DND-41 (cell line): ENCODE measurements around the gene ZDHHC22.

Experiments used
- ATAC-seq: fragments of 200-7000 bp; cut with Tn5 transposase; 3 replicates; pipeline ENCODE4 v1.9.1; 2021; ENCODE audit warnings: low read depth; ENCODE audit not compliant: insufficient read depth
- DNase-seq: peaks from one replicate; pipeline ENCODE4 v3.0.0-alpha.2; 2020
- H2AFZ ChIP-seq: 2 replicates; pipeline ENCODE4 v1.6.0; 2012; ENCODE audit warnings: low read depth, low read length
- H3K27ac ChIP-seq: 2 replicates; pipeline ENCODE4 v1.5.1; 2012; ENCODE audit warnings: low read length, inconsistent platforms
- H3K27me3 ChIP-seq: fragments of 200-600 bp; sonication (generic); 2 replicates; pipeline ENCODE4 v1.6.0; 2012; ENCODE audit warnings: low read length, mild to moderate bottlenecking, inconsistent platforms; ENCODE audit not compliant: insufficient read depth, poor library complexity
- H3K36me3 ChIP-seq: 2 replicates; pipeline ENCODE4 v1.5.1; 2012; ENCODE audit warnings: low read length, inconsistent platforms; ENCODE audit not compliant: insufficient read depth
- H3K4me1 ChIP-seq: 2 replicates; pipeline ENCODE4 v1.5.1; 2012; ENCODE audit warnings: mild to moderate bottlenecking, low read length; ENCODE audit not compliant: insufficient read depth
- H3K4me2 ChIP-seq: 2 replicates; pipeline ENCODE4 v1.6.0; 2012; ENCODE audit warnings: mild to moderate bottlenecking, moderate library complexity, low read length, inconsistent platforms; ENCODE audit not compliant: insufficient read depth
- H3K4me3 ChIP-seq, 2 experiments: fragments of 200-600 bp in 1 of 2; shearing (Covaris generic) in 1 of 2; 2 replicates each; pipeline ENCODE4 v1.5.1; 2012 to 2016; ENCODE audit warnings: inconsistent platforms in 2 of 2, low read length in 2 of 2, mild to moderate bottlenecking in 2 of 2, low read depth in 1 of 2, moderate library complexity in 1 of 2
- H3K79me2 ChIP-seq: 2 replicates; pipeline ENCODE4 v1.6.0; 2012; ENCODE audit warnings: low read length, inconsistent platforms; ENCODE audit not compliant: insufficient read depth
- H3K9ac ChIP-seq: 2 replicates; pipeline ENCODE4 v1.6.0; 2012; ENCODE audit warnings: low read depth, mild to moderate bottlenecking, inconsistent platforms, low read length, moderate library complexity
- H3K9me3 ChIP-seq: 2 replicates; pipeline ENCODE4 v1.5.1; 2012; ENCODE audit warnings: low read length, moderate library complexity, mild to moderate bottlenecking, inconsistent platforms; ENCODE audit not compliant: insufficient read depth, severe bottlenecking
- H4K20me1 ChIP-seq: 2 replicates; pipeline ENCODE4 v1.6.0; 2012; ENCODE audit warnings: low read length; ENCODE audit not compliant: insufficient read depth
- EZH2 ChIP-seq: IDR thresholded peaks from 3 replicates; pipeline ENCODE4 v1.6.1; 2012; ENCODE audit warnings: borderline replicate concordance, low read depth, mild to moderate bottlenecking, moderate library complexity, low read length, inconsistent platforms; ENCODE audit not compliant: severe bottlenecking
- TF ChIP-seq, protein P1 (sequence below): IDR thresholded peaks from 2 replicates; pipeline ENCODE4 v1.5.1; 2012; ENCODE audit warnings: borderline replicate concordance, low read length, moderate library complexity, mild to moderate bottlenecking; ENCODE audit not compliant: poor library complexity, severe bottlenecking; ENCODE audit errors: extremely low read depth

ZDHHC22 gene

DNA sequence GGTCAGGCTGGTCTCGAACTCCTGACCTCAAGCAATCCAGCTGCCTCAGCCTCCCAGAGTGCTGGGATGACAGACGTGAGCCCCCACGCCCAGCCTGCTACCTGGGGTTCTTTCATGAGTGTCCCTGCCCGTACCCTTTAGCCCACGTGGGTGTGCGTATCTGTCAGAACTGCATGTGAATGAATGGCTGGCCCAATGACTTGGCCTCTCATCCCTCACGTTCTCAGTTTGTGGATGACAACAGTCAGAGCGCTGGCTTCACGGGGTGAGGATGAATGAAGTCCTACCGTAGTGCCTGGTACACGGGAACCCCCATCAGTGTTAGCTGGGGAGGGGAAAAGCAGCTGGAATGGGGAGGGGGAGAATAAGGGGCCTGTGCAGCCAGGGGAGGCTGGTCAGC is 16.1 kb upstream of the ZDHHC22 start:
- H3K4me3 ChIP-seq = no peak overlapping the region
- ATAC-seq (no peak), DNase-seq (no peak)
- H4K20me1 ChIP-seq = no peaks in the 10 kb centered on the region
- H3K9me3 ChIP-seq = no peaks in the 10 kb centered on the region
- H3K27me3 ChIP-seq = peaks cover 8% of the 10 kb centered on the region
- no peaks in the 10 kb centered on the region for H3K36me3 ChIP-seq
- no peak overlapping the region for H3K9ac ChIP-seq
- H2AFZ ChIP-seq = no peak overlapping the region
- TF ChIP-seq, protein P1, sequence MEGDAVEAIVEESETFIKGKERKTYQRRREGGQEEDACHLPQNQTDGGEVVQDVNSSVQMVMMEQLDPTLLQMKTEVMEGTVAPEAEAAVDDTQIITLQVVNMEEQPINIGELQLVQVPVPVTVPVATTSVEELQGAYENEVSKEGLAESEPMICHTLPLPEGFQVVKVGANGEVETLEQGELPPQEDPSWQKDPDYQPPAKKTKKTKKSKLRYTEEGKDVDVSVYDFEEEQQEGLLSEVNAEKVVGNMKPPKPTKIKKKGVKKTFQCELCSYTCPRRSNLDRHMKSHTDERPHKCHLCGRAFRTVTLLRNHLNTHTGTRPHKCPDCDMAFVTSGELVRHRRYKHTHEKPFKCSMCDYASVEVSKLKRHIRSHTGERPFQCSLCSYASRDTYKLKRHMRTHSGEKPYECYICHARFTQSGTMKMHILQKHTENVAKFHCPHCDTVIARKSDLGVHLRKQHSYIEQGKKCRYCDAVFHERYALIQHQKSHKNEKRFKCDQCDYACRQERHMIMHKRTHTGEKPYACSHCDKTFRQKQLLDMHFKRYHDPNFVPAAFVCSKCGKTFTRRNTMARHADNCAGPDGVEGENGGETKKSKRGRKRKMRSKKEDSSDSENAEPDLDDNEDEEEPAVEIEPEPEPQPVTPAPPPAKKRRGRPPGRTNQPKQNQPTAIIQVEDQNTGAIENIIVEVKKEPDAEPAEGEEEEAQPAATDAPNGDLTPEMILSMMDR = no peak
- TF ChIP-seq EZH2 = no peak
- no peaks in the 10 kb centered on the region for H3K4me1 ChIP-seq
- no peak overlapping the region for H3K27ac ChIP-seq
- no peaks in the 10 kb centered on the region for H3K79me2 ChIP-seq
- no peak overlapping the region for H3K4me2 ChIP-seq

DNA sequence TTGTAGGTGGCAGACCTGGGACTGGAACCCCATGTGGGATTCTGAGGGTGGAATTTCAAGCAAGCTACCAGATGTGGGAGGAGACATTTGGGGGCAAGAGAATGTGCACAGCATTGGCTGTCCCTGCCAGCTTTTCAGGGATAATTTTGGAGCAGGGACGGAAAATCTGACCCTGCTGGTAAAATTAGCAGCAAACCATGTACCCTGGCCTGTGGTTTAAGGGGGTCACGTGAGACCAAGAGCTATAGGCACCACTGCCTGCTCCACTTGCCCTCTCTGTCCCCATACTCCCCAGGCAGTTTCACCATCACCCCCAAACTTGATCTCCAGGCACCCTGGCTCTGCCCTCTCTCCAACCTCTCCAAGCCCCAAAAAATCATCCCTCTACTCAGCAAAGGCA is 13.5 kb upstream of the ZDHHC22 start:
- H3K4me2 ChIP-seq = no peak overlapping the region
- no peak overlapping the region for H2AFZ ChIP-seq
- H3K4me1 ChIP-seq = no peaks in the 10 kb centered on the region
- no peak overlapping the region for H3K27ac ChIP-seq
- DNase-seq (no peak), ATAC-seq (no peak)
- no peaks in the 10 kb centered on the region for H3K36me3 ChIP-seq
- no peak for TF ChIP-seq EZH2
- H3K79me2 ChIP-seq = no peaks in the 10 kb centered on the region
- H4K20me1 ChIP-seq = no peaks in the 10 kb centered on the region
- H3K27me3 ChIP-seq = peaks cover 5% of the 10 kb centered on the region
- H3K9me3 ChIP-seq = no peaks in the 10 kb centered on the region
- H3K4me3 ChIP-seq = no peak overlapping the region
- no peak overlapping the region for H3K9ac ChIP-seq

DNA sequence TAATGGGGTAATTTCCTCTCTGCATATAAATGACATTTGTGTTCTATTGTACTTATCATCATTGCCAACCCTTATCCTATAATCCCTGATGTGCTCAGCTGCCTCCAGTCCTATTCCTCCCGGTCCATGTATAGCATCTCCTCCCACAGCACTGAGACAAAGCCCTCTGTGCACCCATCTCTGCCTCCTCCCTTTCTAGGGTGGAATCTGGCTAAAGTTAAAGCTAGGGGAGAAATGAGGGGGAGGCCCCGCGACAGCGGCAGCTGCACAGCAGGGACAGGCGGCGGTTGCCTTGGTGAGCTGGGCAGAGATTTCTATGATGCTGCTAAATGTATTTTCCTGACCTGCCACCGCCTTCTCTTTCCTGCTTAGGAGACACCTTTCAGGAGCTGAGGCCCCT is 12.8 kb upstream of the ZDHHC22 start:
- Histone ChIP-seq H3K27ac (no peak overlapping the region), H3K4me1 (no peaks in the 10 kb centered on the region), H3K9me3 (no peaks in the 10 kb centered on the region), H3K4me3 (no peak overlapping the region), H4K20me1 (no peaks in the 10 kb centered on the region), H3K79me2 (no peaks in the 10 kb centered on the region), H3K4me2 (no peak overlapping the region), H3K9ac (no peak overlapping the region), H2AFZ (no peak overlapping the region), H3K27me3 (peaks cover 5% of the 10 kb centered on the region), H3K36me3 (no peaks in the 10 kb centered on the region)
- TF ChIP-seq, protein P1 = no peak
- TF ChIP-seq EZH2 = no peak
- no peak for DNase-seq
- ATAC-seq = no peak

DNA sequence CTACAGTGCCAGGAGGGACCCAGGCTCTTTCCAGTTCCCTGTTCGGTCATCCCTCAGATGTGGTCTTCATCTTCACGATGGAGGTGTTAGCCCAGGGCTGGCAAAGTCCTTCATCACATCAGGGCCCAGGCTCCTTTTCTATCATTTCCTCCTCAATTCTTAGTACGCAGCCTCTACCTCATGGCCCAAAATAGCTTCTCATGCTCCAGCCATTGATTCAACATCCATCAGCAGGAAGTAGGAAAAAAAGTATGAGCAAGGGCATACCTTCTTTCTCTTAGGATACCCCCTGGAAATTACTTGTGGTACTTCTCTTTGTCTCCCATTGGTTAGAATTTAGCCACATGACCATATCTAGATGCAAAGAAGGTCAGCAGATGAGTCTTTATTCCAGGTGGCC is 12.2 kb upstream of the ZDHHC22 start:
- ATAC-seq = no peak
- DNase-seq = no peak
- no peak overlapping the region for H3K4me2 ChIP-seq
- H3K9ac ChIP-seq = no peak overlapping the region
- H2AFZ ChIP-seq = no peak overlapping the region
- H4K20me1 ChIP-seq = no peaks in the 10 kb centered on the region
- H3K27ac ChIP-seq = no peak overlapping the region
- peaks cover 5% of the 10 kb centered on the region for H3K27me3 ChIP-seq
- H3K4me1 ChIP-seq = no peaks in the 10 kb centered on the region
- H3K79me2 ChIP-seq = no peaks in the 10 kb centered on the region
- H3K9me3 ChIP-seq = no peaks in the 10 kb centered on the region
- no peak overlapping the region for H3K4me3 ChIP-seq
- TF ChIP-seq, protein P1 = no peak
- no peak for TF ChIP-seq EZH2
- no peaks in the 10 kb centered on the region for H3K36me3 ChIP-seq
